GM19372 (cell line): ENCODE measurements around the gene OR51F1.
"Not testable (repeated sequence)": the region's sequence is repeated elsewhere in the genome, so short reads cannot be mapped to it uniquely, and the experiment has no call there.

ENCODE experiments used
- ATAC-seq: cut with Tn5 transposase; IDR thresholded peaks from one replicate; pipeline ENCODE4 v1.9.1; 2021; ENCODE audit warnings: mild to moderate bottlenecking, low read depth, moderate library complexity; ENCODE audit not compliant: unreplicated experiment

The OR51F1 gene

GRCh38 chr11:4769838-4770237 is at the start of gene OR51F1:
Gene OR51F1 (minus strand): TSS chr11:4769938. CDS start chr11:4769938, 0 bp downstream.
- no peak for ATAC-seq

- ATAC-seq, result no peak
Measured at GRCh38 chr11:4809246-4809645, 39.5 kb upstream of the OR51F1 start.

- no peak for ATAC-seq
Measured at GRCh38 chr11:4808476-4808875, 38.7 kb upstream of the OR51F1 start.

- no peak for ATAC-seq
Measured at GRCh38 chr11:4804280-4804679, 34.5 kb upstream of the OR51F1 start, which contains the start of gene OR52R1. Gene OR52R1 (minus strand): TSS chr11:4804380. CDS start chr11:4804380, 0 bp downstream.

GRCh38 chr11:4801316-4801715 is 31.6 kb upstream of the OR51F1 start:
- ATAC-seq, result not testable (repeated sequence)

- no peak for ATAC-seq
Measured at GRCh38 chr11:4798427-4799183, 28.9 kb upstream of the OR51F1 start.

GRCh38 chr11:4797206-4797605 is 27.5 kb upstream of the OR51F1 start:
- ATAC-seq, result no peak

- no peak for ATAC-seq
Measured at GRCh38 chr11:4782454-4782853, 12.7 kb upstream of the OR51F1 start.

- ATAC-seq, result no peak
Measured at GRCh38 chr11:4768094-4768493, 1.6 kb downstream of the OR51F1 start.

GRCh38 chr11:4766420-4767043 is 3.2 kb downstream of the OR51F1 start:
- ATAC-seq, result no peak

GRCh38 chr11:4763096-4763495 is 6.6 kb downstream of the OR51F1 start:
- ATAC-seq, result no peak

- no peak for ATAC-seq
Measured at GRCh38 chr11:4751201-4751600, 18.5 kb downstream of the OR51F1 start.

- ATAC-seq, result no peak
Measured at GRCh38 chr11:4748438-4748837, 21.3 kb downstream of the OR51F1 start.

GRCh38 chr11:4740735-4741134 is 29.0 kb downstream of the OR51F1 start:
- ATAC-seq, result no peak

- ATAC-seq, result no peak
Measured at GRCh38 chr11:4727171-4727570, 42.6 kb downstream of the OR51F1 start.

- ATAC-seq, result not testable (repeated sequence)
Measured at GRCh38 chr11:4722616-4723534, 46.9 kb downstream of the OR51F1 start.
